GM23338 (cell line): ENCODE data around the gene DDA1. TPM values are rescaled to one million over a fixed set of nuclear protein-coding genes. Genes with fewer than 3 reads are reported as not detected.

ENCODE experiments used
- ATAC-seq: fragments of 200-7000 bp; cut with Tn5 transposase; 3 replicates; pipeline ENCODE4 v1.9.1; 2020
- DNase-seq: peaks from one replicate; pipeline ENCODE4 v3.0.0-alpha.2; 2015; ENCODE audit warnings: low spot score
- H2AFZ ChIP-seq: fragments of 200-600 bp; sonication (generic); 2 replicates; pipeline ENCODE4 v1.8.0; 2016; ENCODE audit warnings: antibody characterized with exemption, mild to moderate bottlenecking, moderate library complexity
- H3F3A ChIP-seq: fragments of 200-600 bp; sonication (generic); replicated peaks from 2 replicates; pipeline ENCODE4 v1.8.0; 2017; ENCODE audit warnings: antibody characterized with exemption, mixed run types, low read depth
- H3K27ac ChIP-seq: fragments of 200-600 bp; sonication (generic); 2 replicates; pipeline ENCODE4 v1.6.1; 2016; ENCODE audit warnings: low read depth
- H3K27me3 ChIP-seq: fragments of 200-600 bp; sonication (generic); 2 replicates; pipeline ENCODE4 v1.8.0; 2016; ENCODE audit warnings: mild to moderate bottlenecking, mixed run types, moderate library complexity; ENCODE audit not compliant: insufficient read depth
- H3K36me3 ChIP-seq: fragments of 200-600 bp; sonication (generic); 2 replicates; pipeline ENCODE4 v1.8.0; 2016; ENCODE audit warnings: mild to moderate bottlenecking; ENCODE audit not compliant: insufficient read depth
- H3K4me1 ChIP-seq: fragments of 200-600 bp; sonication (generic); 2 replicates; pipeline ENCODE4 v1.8.0; 2016; ENCODE audit warnings: mild to moderate bottlenecking, moderate library complexity; ENCODE audit not compliant: insufficient read depth
- H3K4me2 ChIP-seq: fragments of 200-600 bp; sonication (generic); 2 replicates; pipeline ENCODE4 v1.7.1; 2017; ENCODE audit warnings: mixed run types
- H3K4me3 ChIP-seq: fragments of 200-600 bp; sonication (generic); 2 replicates; pipeline ENCODE4 v1.6.1; 2016; ENCODE audit warnings: mixed run types
- H3K79me2 ChIP-seq: fragments of 200-600 bp; sonication (generic); replicated peaks from 2 replicates; pipeline ENCODE4 v1.8.0; 2017; ENCODE audit warnings: mild to moderate bottlenecking; ENCODE audit not compliant: insufficient read depth
- H3K9me2 ChIP-seq: fragments of 200-600 bp; sonication (generic); 2 replicates; pipeline ENCODE4 v1.8.0; 2017; ENCODE audit not compliant: insufficient read depth
- H4K20me1 ChIP-seq: fragments of 200-600 bp; sonication (generic); replicated peaks from 2 replicates; pipeline ENCODE4 v1.8.0; 2017; ENCODE audit warnings: mild to moderate bottlenecking; ENCODE audit not compliant: insufficient read depth
- H3K27ac Mint-ChIP-seq: 2 replicates; pipeline ENCODE4 v1.8.0; 2020; ENCODE audit warnings: inconsistent platforms, mild to moderate bottlenecking, moderate library complexity, mixed read lengths
- H3K27me3 Mint-ChIP-seq: 3 replicates; pipeline ENCODE4 v1.8.0; 2022; ENCODE audit warnings: low read depth, mild to moderate bottlenecking, moderate library complexity, mixed read lengths, inconsistent platforms; ENCODE audit not compliant: insufficient read depth, poor library complexity
- H3K36me3 Mint-ChIP-seq: 3 replicates; pipeline ENCODE4 v1.8.0; 2021; ENCODE audit warnings: low read depth, mild to moderate bottlenecking, inconsistent platforms, moderate library complexity, mixed read lengths
- H3K4me1 Mint-ChIP-seq: 3 replicates; pipeline ENCODE4 v1.8.0; 2020; ENCODE audit warnings: mild to moderate bottlenecking, inconsistent platforms, mixed read lengths
- H3K4me3 Mint-ChIP-seq: 3 replicates; pipeline ENCODE4 v1.8.0; 2021; ENCODE audit warnings: moderate library complexity, mild to moderate bottlenecking, inconsistent platforms, mixed read lengths
- H3K9me3 Mint-ChIP-seq: 3 replicates; pipeline ENCODE4 v1.8.0; 2020; ENCODE audit warnings: moderate library complexity, mild to moderate bottlenecking, inconsistent platforms, mixed read lengths
- CREB1 ChIP-seq: fragments of 250-450 bp; sonication (Bioruptor Pico); IDR thresholded peaks from 2 replicates; pipeline ENCODE4 v1.5.0; 2020; ENCODE audit warnings: low read depth, mild to moderate bottlenecking, moderate library complexity
- EZH2 ChIP-seq: fragments of 200-600 bp; sonication (generic); IDR thresholded peaks from one replicate; pipeline ENCODE4 v1.8.0; 2017; ENCODE audit warnings: antibody characterized with exemption, mild to moderate bottlenecking, low read depth; ENCODE audit not compliant: unreplicated experiment
- EZH2phosphoT487 ChIP-seq: fragments of 200-600 bp; sonication (generic); IDR thresholded peaks from one replicate; pipeline ENCODE4 v1.8.1; 2018; ENCODE audit warnings: antibody characterized with exemption; ENCODE audit not compliant: unreplicated experiment
- JUNB ChIP-seq: IDR thresholded peaks from one replicate; pipeline ENCODE4 v1.6.1; 2016; ENCODE audit warnings: antibody characterized with exemption; ENCODE audit not compliant: unreplicated experiment
- NANOG ChIP-seq: IDR thresholded peaks from 2 replicates; pipeline ENCODE4 v1.6.1; 2016; ENCODE audit warnings: antibody characterized with exemption, borderline replicate concordance
- POLR2AphosphoS5 ChIP-seq: IDR thresholded peaks from 2 replicates; pipeline ENCODE4 v1.6.1; 2016; ENCODE audit warnings: antibody characterized with exemption, low read depth
- STAT1 ChIP-seq: IDR thresholded peaks from one replicate; pipeline ENCODE4 v1.6.1; 2016; ENCODE audit warnings: antibody characterized with exemption; ENCODE audit not compliant: unreplicated experiment
- ZNF114 ChIP-seq: fragments of 250-450 bp; sonication (Bioruptor Pico); IDR thresholded peaks from 2 replicates; pipeline ENCODE4 v1.5.0; 2020; ENCODE audit warnings: mild to moderate bottlenecking, moderate library complexity
- ZNF331 ChIP-seq: fragments of 250-450 bp; sonication (Bioruptor Pico); IDR thresholded peaks from 2 replicates; pipeline ENCODE4 v1.5.0; 2020; ENCODE audit warnings: low read depth, mild to moderate bottlenecking, moderate library complexity
- polyA plus RNA-seq: library from polyadenylated mRNA; unstranded; fragments of >200 nt; fragmentation: Nextera tagmentation; extraction: Ambion mirVana; gene quantifications from 2 replicates; pipeline ENCODE4 v1.2.1, GENCODE V29; 2016
- total RNA-seq: library from RNA; depleted of rRNA; stranded (reverse); fragments of >200 nt; shearing (Covaris generic); gene quantifications from 2 replicates; pipeline ENCODE4 v1.2.3, GENCODE V29; 2014
- TF ChIP-seq, protein P1 (sequence below), 2 experiments: fragments of 200-600 bp in 1 of 2; sonication (generic) in 1 of 2; conservative IDR thresholded peaks; 2 replicates each; pipeline versions ENCODE4 v1.5.1 to v1.6.1; 2016 to 2017; ENCODE audit warnings: antibody characterized with exemption in 2 of 2, low read depth in 2 of 2, mild to moderate bottlenecking in 2 of 2, moderate library complexity in 1 of 2
- TF ChIP-seq, protein P2 (sequence below): fragments of 250-450 bp; sonication (Bioruptor Pico); IDR thresholded peaks from 2 replicates; pipeline ENCODE4 v1.5.0; 2020; ENCODE audit warnings: mild to moderate bottlenecking, moderate library complexity
- TF ChIP-seq, protein P3 (sequence below): IDR thresholded peaks from one replicate; pipeline ENCODE4 v1.6.1; 2018; ENCODE audit warnings: antibody characterized with exemption; ENCODE audit not compliant: unreplicated experiment
- TF ChIP-seq, protein P4 (sequence below): IDR thresholded peaks from 2 replicates; pipeline ENCODE4 v1.6.1; 2016; ENCODE audit warnings: antibody characterized with exemption

The DDA1 gene
- total and polyA plus RNA-seq, 2 experiments from 2014 or later: 34.6 to 107 TPM

DNA sequence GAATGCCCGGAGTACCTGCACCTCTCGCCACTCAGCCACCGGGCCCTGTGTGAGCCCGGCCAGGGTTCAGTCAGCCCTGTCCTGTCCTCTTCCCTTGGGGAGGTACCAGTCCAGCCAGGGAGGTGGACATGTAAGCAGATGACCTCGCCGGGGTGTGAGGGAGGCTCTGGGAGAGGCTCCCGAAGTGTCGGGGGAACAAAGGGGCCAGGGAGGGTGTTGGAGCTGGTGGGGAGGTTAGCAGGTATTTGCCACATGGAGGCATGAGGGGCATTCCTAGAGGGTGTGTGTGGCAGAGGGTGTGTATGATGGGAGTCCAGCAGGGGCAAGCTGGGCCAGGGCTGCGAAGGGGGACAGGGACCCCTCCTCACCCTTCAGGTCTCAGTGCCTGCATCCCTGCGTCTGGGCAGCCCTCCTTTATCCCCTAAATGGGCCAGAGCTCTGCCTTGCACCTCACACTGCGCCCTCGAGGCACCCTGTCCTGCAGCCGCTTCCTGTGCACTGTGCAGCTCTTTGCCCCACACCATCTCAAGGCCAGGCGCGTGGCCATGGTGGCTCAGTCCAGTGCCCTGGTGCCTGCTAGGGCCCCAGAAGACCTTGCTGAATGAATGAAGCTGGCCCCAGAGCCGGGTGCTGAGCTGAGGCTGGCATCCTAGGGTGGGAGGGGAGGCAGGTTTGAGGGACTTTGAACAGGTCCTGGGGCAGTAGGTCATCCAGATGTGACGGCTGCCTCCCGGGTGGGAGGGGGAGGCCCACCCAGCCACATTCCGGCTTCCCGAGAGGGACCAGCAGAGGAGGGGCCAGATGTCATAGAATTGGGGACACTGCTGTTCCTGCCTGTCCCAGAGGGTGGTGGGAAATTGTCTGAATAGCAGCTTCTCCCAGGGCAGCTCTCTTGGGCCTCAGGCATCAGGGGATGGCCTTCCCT lies 3.1 kb downstream of the DDA1 start:
- Histone ChIP-seq H3K27me3 (no peaks in the 10 kb centered on the region), H3K9me2 (no peaks in the 10 kb centered on the region), H3K4me3 (no peak overlapping the region), H3K36me3 (peaks cover 10% of the 10 kb centered on the region; the same call in 1 of the 2 replicates), H3K4me2 (no peak overlapping the region), H3F3A (peaks cover 14% of the 10 kb centered on the region), H3K27ac (no peak overlapping the region), H2AFZ (no peak overlapping the region), H4K20me1 (peaks cover 16% of the 10 kb centered on the region), H3K4me1 (peaks cover 12% of the 10 kb centered on the region), H3K79me2 (peaks cover 25% of the 10 kb centered on the region)
- Mint-ChIP-seq H3K36me3 (peaks cover 42% of the 10 kb centered on the region), H3K4me3 (no peak overlapping the region; the same call in 2 of the 3 replicates), H3K27ac (no peak overlapping the region), H3K4me1 (peaks cover 16% of the 10 kb centered on the region), H3K9me3 (no peaks in the 10 kb centered on the region; the same call in 2 of the 3 replicates), H3K27me3 (peaks cover 20% of the 10 kb centered on the region)
- TF ChIP-seq, protein P1, sequence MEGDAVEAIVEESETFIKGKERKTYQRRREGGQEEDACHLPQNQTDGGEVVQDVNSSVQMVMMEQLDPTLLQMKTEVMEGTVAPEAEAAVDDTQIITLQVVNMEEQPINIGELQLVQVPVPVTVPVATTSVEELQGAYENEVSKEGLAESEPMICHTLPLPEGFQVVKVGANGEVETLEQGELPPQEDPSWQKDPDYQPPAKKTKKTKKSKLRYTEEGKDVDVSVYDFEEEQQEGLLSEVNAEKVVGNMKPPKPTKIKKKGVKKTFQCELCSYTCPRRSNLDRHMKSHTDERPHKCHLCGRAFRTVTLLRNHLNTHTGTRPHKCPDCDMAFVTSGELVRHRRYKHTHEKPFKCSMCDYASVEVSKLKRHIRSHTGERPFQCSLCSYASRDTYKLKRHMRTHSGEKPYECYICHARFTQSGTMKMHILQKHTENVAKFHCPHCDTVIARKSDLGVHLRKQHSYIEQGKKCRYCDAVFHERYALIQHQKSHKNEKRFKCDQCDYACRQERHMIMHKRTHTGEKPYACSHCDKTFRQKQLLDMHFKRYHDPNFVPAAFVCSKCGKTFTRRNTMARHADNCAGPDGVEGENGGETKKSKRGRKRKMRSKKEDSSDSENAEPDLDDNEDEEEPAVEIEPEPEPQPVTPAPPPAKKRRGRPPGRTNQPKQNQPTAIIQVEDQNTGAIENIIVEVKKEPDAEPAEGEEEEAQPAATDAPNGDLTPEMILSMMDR (conservative IDR thresholded peaks at IDR 0.05; ENCODE audit: low read depth in 2 of 2): no peak
- no peak for TF ChIP-seq EZH2phosphoT487
- TF ChIP-seq EZH2: no peak
- TF ChIP-seq, protein P2, sequence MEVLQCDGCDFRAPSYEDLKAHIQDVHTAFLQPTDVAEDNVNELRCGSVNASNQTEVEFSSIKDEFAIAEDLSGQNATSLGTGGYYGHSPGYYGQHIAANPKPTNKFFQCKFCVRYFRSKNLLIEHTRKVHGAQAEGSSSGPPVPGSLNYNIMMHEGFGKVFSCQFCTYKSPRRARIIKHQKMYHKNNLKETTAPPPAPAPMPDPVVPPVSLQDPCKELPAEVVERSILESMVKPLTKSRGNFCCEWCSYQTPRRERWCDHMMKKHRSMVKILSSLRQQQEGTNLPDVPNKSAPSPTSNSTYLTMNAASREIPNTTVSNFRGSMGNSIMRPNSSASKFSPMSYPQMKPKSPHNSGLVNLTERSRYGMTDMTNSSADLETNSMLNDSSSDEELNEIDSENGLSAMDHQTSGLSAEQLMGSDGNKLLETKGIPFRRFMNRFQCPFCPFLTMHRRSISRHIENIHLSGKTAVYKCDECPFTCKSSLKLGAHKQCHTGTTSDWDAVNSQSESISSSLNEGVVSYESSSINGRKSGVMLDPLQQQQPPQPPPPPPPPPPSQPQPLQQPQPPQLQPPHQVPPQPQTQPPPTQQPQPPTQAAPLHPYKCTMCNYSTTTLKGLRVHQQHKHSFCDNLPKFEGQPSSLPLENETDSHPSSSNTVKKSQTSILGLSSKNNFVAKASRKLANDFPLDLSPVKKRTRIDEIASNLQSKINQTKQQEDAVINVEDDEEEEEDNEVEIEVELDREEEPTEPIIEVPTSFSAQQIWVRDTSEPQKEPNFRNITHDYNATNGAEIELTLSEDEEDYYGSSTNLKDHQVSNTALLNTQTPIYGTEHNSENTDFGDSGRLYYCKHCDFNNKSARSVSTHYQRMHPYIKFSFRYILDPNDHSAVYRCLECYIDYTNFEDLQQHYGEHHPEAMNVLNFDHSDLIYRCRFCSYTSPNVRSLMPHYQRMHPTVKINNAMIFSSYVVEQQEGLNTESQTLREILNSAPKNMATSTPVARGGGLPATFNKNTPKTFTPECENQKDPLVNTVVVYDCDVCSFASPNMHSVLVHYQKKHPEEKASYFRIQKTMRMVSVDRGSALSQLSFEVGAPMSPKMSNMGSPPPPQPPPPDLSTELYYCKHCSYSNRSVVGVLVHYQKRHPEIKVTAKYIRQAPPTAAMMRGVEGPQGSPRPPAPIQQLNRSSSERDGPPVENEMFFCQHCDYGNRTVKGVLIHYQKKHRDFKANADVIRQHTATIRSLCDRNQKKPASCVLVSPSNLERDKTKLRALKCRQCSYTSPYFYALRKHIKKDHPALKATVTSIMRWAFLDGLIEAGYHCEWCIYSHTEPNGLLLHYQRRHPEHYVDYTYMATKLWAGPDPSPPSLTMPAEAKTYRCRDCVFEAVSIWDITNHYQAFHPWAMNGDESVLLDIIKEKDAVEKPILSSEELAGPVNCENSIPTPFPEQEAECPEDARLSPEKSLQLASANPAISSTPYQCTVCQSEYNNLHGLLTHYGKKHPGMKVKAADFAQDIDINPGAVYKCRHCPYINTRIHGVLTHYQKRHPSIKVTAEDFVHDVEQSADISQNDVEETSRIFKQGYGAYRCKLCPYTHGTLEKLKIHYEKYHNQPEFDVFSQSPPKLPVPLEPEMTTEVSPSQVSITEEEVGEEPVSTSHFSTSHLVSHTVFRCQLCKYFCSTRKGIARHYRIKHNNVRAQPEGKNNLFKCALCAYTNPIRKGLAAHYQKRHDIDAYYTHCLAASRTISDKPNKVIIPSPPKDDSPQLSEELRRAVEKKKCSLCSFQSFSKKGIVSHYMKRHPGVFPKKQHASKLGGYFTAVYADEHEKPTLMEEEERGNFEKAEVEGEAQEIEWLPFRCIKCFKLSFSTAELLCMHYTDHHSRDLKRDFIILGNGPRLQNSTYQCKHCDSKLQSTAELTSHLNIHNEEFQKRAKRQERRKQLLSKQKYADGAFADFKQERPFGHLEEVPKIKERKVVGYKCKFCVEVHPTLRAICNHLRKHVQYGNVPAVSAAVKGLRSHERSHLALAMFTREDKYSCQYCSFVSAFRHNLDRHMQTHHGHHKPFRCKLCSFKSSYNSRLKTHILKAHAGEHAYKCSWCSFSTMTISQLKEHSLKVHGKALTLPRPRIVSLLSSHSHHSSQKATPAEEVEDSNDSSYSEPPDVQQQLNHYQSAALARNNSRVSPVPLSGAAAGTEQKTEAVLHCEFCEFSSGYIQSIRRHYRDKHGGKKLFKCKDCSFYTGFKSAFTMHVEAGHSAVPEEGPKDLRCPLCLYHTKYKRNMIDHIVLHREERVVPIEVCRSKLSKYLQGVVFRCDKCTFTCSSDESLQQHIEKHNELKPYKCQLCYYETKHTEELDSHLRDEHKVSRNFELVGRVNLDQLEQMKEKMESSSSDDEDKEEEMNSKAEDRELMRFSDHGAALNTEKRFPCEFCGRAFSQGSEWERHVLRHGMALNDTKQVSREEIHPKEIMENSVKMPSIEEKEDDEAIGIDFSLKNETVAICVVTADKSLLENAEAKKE (CRISPR knock-in tag): no peak
- TF ChIP-seq, protein P3, sequence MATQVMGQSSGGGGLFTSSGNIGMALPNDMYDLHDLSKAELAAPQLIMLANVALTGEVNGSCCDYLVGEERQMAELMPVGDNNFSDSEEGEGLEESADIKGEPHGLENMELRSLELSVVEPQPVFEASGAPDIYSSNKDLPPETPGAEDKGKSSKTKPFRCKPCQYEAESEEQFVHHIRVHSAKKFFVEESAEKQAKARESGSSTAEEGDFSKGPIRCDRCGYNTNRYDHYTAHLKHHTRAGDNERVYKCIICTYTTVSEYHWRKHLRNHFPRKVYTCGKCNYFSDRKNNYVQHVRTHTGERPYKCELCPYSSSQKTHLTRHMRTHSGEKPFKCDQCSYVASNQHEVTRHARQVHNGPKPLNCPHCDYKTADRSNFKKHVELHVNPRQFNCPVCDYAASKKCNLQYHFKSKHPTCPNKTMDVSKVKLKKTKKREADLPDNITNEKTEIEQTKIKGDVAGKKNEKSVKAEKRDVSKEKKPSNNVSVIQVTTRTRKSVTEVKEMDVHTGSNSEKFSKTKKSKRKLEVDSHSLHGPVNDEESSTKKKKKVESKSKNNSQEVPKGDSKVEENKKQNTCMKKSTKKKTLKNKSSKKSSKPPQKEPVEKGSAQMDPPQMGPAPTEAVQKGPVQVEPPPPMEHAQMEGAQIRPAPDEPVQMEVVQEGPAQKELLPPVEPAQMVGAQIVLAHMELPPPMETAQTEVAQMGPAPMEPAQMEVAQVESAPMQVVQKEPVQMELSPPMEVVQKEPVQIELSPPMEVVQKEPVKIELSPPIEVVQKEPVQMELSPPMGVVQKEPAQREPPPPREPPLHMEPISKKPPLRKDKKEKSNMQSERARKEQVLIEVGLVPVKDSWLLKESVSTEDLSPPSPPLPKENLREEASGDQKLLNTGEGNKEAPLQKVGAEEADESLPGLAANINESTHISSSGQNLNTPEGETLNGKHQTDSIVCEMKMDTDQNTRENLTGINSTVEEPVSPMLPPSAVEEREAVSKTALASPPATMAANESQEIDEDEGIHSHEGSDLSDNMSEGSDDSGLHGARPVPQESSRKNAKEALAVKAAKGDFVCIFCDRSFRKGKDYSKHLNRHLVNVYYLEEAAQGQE: no peak
- no peak for TF ChIP-seq ZNF331 (CRISPR knock-in tag)
- no peak for TF ChIP-seq STAT1
- TF ChIP-seq, protein P4, sequence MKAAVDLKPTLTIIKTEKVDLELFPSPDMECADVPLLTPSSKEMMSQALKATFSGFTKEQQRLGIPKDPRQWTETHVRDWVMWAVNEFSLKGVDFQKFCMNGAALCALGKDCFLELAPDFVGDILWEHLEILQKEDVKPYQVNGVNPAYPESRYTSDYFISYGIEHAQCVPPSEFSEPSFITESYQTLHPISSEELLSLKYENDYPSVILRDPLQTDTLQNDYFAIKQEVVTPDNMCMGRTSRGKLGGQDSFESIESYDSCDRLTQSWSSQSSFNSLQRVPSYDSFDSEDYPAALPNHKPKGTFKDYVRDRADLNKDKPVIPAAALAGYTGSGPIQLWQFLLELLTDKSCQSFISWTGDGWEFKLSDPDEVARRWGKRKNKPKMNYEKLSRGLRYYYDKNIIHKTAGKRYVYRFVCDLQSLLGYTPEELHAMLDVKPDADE: no peak
- TF ChIP-seq CREB1 (CRISPR knock-in tag): no peak
- TF ChIP-seq NANOG: no peak
- TF ChIP-seq POLR2AphosphoS5: no peak
- TF ChIP-seq JUNB: no peak
- no peak for TF ChIP-seq ZNF114 (CRISPR knock-in tag)
- DNase-seq (no peak), ATAC-seq (no peak)
